HG02970 (cell line): Measurements from ENCODE around the gene ALKBH6.
"Not testable (repeated sequence)": the region's sequence is repeated elsewhere in the genome, so short reads cannot be mapped to it uniquely, and the experiment has no call there.

Source experiments
- ATAC-seq: cut with Tn5 transposase; IDR thresholded peaks from one replicate; pipeline ENCODE4 v1.9.1; 2021; ENCODE audit warnings: mild to moderate bottlenecking, moderate library complexity, moderate number of reproducible peaks; ENCODE audit not compliant: unreplicated experiment, low FRiP score

The ALKBH6 gene

DNA sequence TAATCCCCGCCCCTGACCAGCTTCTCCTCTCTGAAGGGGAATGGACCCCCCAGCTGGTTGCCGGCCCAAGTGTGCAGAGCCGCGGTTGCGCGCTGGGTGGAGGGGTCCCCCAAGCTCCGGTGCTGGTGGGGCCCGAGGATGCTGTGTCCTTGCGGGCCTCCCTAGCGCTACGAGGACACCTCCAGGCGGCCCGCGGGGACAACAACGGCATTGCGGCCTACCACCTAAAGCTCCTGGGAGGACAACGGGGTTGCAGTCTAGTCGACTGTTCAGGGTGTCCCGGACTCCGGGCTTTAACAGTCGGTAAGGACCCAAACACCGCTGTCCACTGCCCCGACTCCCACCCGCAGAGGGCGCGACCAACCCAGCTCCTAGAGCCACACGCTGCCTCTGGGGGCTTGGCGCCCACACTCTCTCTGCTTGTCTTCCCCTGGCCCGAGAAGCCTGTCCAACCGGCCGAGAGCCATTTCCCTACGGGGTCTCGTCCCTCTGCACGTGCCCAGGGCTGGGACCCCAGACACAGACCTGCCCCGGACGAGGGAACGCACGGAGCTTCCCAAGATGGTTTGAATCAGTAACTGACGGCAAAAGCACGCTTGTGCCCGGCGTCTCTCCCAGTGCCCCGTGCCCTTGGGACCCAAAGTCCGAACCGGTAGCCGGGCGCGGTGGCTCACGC is 20.0 kb downstream of the ALKBH6 start:
- no peak for ATAC-seq

DNA sequence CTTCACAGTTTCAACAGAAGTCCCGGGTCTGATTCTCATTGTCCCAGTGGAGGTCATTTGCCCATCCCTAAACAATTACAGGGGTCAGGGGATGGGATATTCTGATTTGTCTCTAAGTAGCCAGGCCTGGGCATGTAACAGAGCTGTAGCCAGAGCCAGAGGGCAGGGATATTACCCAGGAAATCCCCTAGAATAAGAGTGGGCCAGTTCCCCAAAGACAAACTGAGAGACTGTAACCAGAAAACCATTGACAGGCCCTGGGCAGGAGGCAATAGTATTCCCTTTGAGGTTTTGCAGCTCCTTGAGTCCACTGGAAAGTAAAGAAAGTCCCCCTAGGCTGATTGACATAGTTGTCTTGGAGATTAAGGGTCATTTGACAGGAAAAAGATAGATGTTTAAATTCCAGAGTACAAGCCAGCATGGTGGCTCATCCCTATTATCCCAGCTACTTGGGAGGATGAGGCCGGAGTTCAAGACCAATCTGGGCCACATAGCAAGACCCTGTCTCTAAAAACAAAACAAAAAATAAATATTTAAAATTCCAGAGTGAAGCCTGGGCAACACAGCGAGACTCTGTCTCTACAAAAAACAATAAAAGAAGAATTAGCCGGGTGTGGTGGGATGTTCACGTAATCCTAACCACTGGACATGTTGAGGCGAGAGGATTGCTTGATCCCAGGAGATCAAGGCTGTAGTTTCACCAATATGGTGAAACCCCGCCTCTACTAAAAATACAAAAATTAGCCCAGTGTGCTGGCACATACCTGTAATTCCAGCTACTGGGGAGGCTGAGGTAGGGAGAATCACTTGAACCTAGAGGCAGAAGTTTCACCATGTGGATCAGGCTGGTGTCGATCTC is 20.9 kb downstream of the ALKBH6 start:
- no peak for ATAC-seq

- no peak for ATAC-seq
These were observed 22.1 kb downstream of the ALKBH6 start for GRCh38 chr19:35991731-35992450.

- ATAC-seq, result no peak
These were observed 23.0 kb downstream of the ALKBH6 start for GRCh38 chr19:35990771-35991730.

DNA sequence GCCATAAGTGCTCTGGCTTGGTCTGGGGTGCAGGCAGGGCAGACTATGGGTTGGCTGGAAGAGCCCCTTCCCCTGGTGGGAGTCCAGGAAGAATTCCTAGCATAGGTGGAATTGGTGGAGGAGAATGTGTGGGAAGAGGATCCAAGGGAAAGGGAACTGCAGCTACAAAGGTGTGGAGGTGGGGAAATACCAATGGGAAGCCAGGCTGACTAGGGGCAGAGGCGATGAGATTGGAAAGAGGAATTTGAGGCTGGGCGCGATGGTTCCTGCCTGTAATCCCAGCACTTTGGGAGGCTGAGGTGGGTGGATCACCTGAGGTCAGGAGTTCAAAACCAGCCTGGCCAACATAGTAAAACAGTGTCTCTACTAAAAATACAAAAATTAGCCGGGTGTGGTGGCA is 23.9 kb downstream of the ALKBH6 start:
- ATAC-seq, result no peak

DNA sequence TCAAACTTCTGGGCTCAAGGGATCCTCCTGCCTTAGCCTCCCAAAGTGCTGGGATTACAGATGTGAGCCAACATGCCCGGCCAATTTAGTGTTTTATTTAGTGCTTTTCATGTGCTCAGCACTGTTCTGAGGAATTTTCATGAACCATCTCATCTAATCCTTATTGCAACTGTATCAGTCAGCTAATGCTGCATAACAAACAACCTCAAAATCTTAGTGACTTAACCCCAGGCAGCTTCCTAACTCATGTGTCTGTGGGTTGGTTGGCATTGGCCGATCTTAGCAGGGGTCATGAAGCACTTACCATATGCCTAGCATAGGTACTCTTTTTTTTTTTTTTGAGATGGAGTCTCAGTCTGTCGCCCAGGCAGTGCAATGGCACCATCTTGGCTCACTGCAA is 25.2 kb downstream of the ALKBH6 start:
- no peak for ATAC-seq

DNA sequence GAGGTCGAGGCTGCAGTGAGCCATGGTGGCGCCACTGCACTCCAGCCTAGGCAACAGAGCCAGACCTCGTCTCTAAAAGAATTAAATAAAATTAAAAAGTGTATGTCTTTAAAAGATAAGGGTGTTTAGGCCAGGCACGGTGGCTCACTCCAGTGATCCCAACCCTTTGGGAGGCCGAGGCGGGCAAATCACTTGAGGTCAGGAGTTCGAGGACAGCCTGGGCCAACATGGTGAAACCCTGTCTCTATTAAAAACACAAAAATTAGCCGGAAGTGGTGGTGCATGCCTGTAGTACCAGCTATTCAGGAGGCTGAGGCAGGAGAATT is 26.5 kb downstream of the ALKBH6 start:
- ATAC-seq, result no peak

GRCh38 chr19:35986664-35987570 is 27.1 kb downstream of the ALKBH6 start:
- ATAC-seq, result no peak

DNA sequence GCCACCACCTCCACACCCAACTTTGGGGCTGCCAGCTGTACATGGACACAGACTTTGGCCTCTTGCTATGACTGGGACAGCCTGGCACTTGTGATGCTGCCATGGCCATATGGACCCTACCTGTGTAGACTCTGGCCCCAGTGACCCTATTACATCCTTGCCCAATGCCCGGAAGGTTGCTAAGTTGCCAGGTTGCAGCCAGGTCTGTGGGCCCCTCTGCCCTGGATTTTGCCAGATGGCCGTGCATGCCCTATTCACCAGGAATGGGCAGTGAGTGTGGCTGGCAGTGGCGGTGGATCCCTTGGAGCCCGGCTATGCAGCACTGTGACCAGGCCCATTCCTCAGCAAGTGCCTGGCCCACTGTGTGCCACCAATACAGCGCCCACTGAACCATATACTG is 27.9 kb downstream of the ALKBH6 start:
- no peak for ATAC-seq

- ATAC-seq, result no peak
These were observed 30.8 kb downstream of the ALKBH6 start for GRCh38 chr19:35983177-35983576.

GRCh38 chr19:35980997-35981396 is 33.0 kb downstream of the ALKBH6 start:
- not testable (repeated sequence) for ATAC-seq

DNA sequence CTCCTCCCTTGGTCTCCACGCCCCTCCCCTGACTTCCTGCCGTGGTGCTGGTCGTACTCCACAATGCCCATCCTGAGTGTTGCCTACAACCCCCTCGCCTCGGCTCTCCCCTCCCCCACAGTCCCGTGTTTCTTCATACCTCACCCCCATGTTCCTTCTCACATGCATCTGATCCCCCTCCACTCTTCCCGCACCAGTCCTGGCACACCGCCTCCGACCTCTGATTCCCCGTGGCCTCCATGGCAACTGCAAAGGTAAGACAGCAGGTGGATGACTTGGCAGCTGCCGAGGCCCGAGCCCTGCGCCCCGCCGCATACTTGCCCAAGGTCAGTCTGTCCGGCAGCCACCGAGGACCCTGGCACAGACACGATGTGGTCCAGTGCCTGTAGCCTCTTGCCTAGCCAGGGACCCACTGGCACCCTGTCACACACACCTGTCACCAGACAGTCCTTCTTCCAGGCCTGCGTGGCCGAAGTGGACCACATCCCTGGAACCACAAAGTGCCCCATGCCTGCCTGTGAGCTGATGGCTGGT is 35.1 kb downstream of the ALKBH6 start:
- no peak for ATAC-seq

- ATAC-seq, result no peak
These were observed 35.7 kb downstream of the ALKBH6 start for GRCh38 chr19:35978271-35978670.

DNA sequence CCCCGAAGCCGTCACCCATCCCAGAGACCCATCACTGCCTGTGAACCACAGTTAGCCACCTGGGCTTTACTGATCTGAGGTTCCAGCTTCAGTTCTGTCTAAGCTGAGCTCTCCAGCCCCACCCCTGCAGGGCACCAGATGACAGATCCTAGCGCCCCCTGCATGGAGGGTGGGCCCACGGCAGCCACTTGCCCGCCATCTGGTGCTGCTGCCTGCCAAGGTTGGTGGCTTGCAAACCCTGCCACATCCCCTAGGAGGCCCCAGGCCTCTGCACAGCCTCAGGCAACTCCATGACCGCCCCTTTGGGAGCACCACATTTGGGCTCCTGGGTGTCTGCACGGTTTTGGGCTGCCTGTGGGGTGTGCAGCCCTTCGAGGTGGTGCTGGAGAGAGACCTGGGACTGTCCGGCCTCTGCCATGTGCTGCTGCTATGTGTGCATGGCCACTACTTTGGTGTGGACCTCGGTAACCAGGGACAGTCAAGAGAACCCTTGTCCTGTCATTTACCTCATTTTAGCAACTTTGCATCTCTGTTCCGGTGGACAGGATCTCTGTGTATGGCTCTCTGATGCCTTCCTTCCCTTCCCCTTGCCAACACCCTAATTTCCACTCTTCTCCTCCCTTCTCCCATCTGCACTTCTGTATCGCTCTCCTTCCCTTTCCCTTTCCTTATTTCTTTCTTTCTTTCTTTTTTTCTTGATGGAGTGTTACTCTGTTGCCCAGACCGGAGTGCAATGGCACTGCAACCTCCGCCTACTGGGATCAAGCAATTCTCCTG is 36.4 kb downstream of the ALKBH6 start:
- no peak for ATAC-seq

DNA sequence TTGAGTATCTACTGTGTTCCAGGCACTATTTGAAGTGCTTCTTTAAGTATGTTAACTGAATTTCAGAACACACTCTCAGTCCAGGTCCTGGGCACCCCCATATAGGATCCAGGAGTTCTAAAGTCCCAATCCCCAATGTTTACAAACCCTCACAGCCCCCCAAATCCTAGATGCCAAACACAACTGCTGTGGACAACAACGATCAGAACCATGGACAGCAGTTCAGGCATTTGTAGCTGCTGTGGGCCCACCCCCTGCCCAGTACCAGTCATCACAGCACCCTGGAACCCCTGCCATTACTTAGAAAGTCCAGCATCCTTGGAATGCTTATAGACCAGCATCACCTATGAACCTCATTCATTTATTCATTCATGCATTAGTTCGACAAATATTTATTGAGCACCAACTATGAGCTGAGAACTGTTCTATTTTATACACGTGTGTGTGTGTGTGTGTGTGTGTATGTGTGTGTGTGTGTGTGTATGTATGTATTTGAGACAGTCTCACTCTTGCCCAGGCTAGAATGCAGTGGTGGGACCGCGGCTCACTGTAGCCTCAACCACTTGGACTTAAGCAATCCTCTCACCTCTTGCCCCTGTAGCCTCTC is 38.3 kb downstream of the ALKBH6 start:
- ATAC-seq, result no peak

- no peak for ATAC-seq
These were observed 40.5 kb downstream of the ALKBH6 start for GRCh38 chr19:35973487-35973886.

DNA sequence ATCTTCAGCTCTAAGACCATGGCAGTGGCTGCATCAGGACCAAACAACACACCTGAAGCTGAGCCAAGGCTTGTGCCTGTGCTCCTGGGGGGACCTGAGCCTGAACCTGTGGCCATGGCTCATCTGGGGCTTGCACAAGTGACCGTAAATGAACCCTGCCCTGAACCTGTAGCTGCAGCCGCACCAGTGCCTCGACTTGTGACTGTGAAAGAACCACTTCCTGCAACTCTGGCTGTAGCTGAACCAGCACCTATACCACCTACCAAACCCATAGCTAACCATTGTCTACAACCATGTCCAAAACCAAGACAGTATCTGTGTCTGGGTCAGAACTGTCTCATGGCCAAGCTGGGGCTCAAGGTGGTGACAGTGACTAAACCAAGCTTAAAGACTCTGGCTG is 47.2 kb downstream of the ALKBH6 start:
- ATAC-seq, result no peak

- ATAC-seq, result no peak
These were observed 50.5 kb downstream of the ALKBH6 start for GRCh38 chr19:35963514-35963913.
